ENCODE results near the gene PTPRF.

The PTPRF gene

DNA sequence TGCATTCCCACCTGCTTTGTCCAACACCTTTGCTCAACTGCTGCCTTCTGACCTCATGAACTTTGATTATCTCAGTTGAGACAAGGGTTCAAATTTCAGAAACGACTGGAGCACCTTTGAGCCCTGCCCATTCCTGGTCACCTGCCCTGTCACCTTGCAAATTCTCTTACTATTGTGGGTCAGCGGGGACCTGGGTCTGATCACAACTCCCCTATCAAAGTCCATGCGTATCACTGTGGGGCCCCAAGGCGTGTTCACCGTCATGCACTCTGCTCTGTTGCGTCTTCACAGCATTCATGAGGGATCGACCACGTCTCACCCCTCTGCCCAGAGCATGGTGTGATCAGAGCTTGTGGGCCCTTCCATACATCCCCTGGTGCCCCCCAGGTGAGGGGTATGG, 12.9 kb downstream of the PTPRF start:
- no peak overlapping the region for H3K27ac ChIP-seq
- H3K4me3 ChIP-seq (ENCODE audit: low read depth, low read length): no peak overlapping the region
- H3K36me3 ChIP-seq (replicated peaks): no peaks in the 10 kb centered on the region
- TF ChIP-seq, protein P1, sequence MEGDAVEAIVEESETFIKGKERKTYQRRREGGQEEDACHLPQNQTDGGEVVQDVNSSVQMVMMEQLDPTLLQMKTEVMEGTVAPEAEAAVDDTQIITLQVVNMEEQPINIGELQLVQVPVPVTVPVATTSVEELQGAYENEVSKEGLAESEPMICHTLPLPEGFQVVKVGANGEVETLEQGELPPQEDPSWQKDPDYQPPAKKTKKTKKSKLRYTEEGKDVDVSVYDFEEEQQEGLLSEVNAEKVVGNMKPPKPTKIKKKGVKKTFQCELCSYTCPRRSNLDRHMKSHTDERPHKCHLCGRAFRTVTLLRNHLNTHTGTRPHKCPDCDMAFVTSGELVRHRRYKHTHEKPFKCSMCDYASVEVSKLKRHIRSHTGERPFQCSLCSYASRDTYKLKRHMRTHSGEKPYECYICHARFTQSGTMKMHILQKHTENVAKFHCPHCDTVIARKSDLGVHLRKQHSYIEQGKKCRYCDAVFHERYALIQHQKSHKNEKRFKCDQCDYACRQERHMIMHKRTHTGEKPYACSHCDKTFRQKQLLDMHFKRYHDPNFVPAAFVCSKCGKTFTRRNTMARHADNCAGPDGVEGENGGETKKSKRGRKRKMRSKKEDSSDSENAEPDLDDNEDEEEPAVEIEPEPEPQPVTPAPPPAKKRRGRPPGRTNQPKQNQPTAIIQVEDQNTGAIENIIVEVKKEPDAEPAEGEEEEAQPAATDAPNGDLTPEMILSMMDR (IDR thresholded peaks at IDR 0.05; ENCODE audit: low read depth, low read length, missing control alignments): no peak
- in situ Hi-C loops (cut with HindIII; ENCODE audit: low pct_ligation_motif_present, low sequenced_read_pairs): no loop called here
- no peak for DNase-seq
- no peaks in the 10 kb centered on the region for H3K27me3 ChIP-seq (replicated peaks)

DNA sequence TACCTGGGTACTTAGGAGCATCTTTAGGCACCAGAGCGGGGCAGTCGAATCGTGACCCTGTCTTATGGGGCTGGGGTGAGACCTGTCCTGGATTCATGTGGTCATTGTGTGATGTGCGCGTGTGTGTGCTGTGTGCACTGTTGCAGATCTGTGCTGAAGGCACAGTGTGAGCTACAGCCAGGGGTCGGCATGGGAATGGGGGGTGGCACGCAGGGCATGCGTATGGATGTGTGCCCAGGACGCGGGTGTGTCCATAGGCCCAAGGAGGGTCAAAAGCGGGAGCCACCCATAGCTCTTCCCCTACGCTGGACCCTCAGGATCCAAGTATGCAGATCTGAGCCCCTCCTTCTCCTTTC, 14.6 kb downstream of the PTPRF start:
- TF ChIP-seq, protein P1 (IDR thresholded peaks at IDR 0.05; ENCODE audit: low read depth, low read length, missing control alignments): no peak
- no peak for DNase-seq
- in situ Hi-C loops (cut with HindIII; ENCODE audit: low pct_ligation_motif_present, low sequenced_read_pairs): no loop called here
- Histone ChIP-seq H3K27ac (no peak overlapping the region), H3K4me3 (ENCODE audit: low read depth, low read length) (no peak overlapping the region), H3K36me3 (replicated peaks) (no peaks in the 10 kb centered on the region), H3K27me3 (replicated peaks) (no peaks in the 10 kb centered on the region)

DNA sequence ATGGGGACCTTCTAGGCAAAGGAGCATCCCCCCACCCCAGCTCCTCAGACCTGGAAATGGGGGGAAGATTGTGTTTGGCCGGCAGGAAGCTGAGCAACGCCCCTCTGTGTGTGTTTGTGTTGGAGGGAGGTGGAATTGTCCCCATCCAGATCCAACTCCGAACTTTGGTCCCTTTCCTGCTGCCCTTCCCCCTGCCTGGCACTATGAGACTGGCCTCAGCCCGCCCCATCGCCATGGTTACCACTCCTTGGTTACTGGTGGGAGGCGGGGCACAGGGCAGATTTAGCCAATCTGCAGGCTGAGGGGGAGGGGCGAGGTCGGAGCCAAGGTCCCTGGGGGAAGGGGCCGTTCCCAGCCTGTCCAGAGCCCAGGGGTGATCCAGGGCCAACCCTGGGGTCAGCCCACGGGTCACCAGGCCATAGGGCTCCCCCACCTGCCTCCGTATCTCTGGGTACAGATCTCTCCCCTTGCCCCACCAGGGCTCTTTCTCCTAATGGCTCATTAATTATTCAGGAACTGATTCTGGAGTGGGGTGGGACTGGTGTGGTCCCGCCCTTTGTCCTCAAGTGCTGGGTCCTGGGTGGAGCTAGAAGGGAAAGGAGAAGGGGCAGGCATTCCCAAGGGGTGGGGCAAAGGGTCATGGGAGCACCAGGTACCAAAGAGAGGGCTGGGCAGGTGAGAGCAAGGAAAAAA, 15.2 kb downstream of the PTPRF start:
- in situ Hi-C loops (cut with HindIII; ENCODE audit: low pct_ligation_motif_present, low sequenced_read_pairs): no loop called here
- DNase-seq: peak; percentile 25
- no peak overlapping the region for H3K4me3 ChIP-seq (ENCODE audit: low read depth, low read length)
- TF ChIP-seq, protein P1 (IDR thresholded peaks at IDR 0.05; ENCODE audit: low read depth, low read length, missing control alignments): no peak
- no peaks in the 10 kb centered on the region for H3K36me3 ChIP-seq (replicated peaks)
- H3K27me3 ChIP-seq (replicated peaks): no peaks in the 10 kb centered on the region
- H3K27ac ChIP-seq: no peak overlapping the region

DNA sequence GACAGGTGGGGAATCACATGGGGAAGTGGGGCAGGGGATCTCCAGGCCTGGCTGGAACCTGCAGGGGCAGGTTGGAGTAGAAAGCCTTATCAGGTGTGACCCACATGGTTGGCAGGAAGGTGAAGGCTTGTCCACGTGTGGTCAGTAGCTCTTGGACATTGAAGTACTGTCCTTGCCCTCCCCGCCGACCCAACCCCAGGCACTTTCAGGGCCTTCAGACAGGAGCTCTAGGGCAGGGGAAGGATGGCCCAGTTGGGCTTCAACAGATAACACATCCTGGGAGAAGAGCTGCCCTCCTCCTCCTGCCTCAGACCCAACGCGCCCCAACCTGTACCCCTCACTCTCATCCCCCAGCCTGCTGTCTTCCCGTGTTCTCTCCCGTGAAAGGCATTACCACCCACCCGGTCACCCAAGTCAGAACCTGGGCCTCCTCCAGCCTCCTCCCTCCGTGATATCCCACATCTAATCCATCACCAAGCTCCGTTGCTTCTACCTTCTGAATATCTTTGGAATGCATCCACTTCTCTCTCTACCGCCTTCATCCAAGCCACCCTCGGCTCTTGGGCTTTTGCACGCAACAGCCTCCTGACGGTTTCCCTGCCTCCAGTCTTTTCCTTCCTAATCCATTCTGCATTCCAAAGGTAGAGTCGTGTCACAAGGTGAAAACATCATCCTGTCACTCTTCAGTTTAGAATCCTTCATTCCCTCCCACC, 15.9 kb downstream of the PTPRF start:
- in situ Hi-C loops (cut with HindIII; ENCODE audit: low pct_ligation_motif_present, low sequenced_read_pairs): no loop called here
- no peak for DNase-seq
- H3K4me3 ChIP-seq (ENCODE audit: low read depth, low read length): no peak overlapping the region
- no peaks in the 10 kb centered on the region for H3K27me3 ChIP-seq (replicated peaks)
- no peak overlapping the region for H3K27ac ChIP-seq
- H3K36me3 ChIP-seq (replicated peaks): no peaks in the 10 kb centered on the region
- TF ChIP-seq, protein P1 (IDR thresholded peaks at IDR 0.05; ENCODE audit: low read depth, low read length, missing control alignments): no peak

DNA sequence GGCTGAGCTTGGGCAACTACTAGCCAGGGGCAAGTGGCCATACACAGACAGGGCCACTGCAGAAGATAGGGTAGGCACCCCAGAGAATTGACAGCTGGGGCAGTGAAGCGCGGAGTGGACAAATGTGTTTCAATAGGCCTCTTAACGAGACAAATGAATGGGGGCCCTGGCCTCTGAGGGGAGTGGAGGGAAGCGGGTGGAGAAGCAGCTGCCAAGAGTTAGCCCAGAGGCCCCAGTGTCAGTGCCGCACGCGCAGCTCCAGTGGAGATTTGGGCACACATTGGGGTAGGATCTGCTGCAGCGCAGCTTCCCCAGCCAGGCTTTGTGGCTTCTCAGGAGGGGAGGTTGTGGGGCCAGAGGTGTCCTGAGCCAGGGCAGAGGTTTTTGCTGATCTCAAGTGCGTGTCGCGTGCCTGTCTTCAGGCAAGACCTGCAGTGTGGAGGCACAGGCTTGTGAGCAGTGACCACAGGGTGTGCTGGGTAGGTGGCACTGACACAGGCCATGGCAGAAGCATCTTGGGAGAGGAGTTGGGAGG, 16.9 kb downstream of the PTPRF start:
- H3K27ac ChIP-seq: no peak overlapping the region
- H3K36me3 ChIP-seq (replicated peaks): no peaks in the 10 kb centered on the region
- in situ Hi-C loops (cut with HindIII; ENCODE audit: low pct_ligation_motif_present, low sequenced_read_pairs): no loop called here
- TF ChIP-seq, protein P1 (IDR thresholded peaks at IDR 0.05; ENCODE audit: low read depth, low read length, missing control alignments): no peak
- no peak for DNase-seq
- no peaks in the 10 kb centered on the region for H3K27me3 ChIP-seq (replicated peaks)
- H3K4me3 ChIP-seq (ENCODE audit: low read depth, low read length): no peak overlapping the region

Data from brain microvascular endothelial cell (primary cell).